Adrenal gland (tissue), 5 donors: ENCODE results near the gene BTBD9.

ENCODE experiments used
- POLR2A ChIP-seq, 2 donors: fragments of 450-650 bp; IDR thresholded peaks; one replicate each; pipeline ENCODE4 v1.6.1; 2017; ENCODE audit warnings: antibody characterized with exemption in 2 of 2, mild to moderate bottlenecking in 2 of 2, moderate library complexity in 1 of 2
- TF ChIP-seq, protein P1 (sequence below), 6 experiments: fragments of 450-650 bp in 4 of 6; fragments of 200-600 bp in 2 of 6; sonication (generic) in 1 of 6; IDR thresholded peaks; 1 replicate in 5 of 6; 2 replicates in 1 of 6; pipeline versions ENCODE4 v1.5.1 to v1.8.0; 2016 to 2021; ENCODE audit warnings: antibody characterized with exemption in 6 of 6, mild to moderate bottlenecking in 2 of 6, moderate library complexity in 1 of 6
- donor health status: DM: no; HTN: no; CAD: no.

DNA sequence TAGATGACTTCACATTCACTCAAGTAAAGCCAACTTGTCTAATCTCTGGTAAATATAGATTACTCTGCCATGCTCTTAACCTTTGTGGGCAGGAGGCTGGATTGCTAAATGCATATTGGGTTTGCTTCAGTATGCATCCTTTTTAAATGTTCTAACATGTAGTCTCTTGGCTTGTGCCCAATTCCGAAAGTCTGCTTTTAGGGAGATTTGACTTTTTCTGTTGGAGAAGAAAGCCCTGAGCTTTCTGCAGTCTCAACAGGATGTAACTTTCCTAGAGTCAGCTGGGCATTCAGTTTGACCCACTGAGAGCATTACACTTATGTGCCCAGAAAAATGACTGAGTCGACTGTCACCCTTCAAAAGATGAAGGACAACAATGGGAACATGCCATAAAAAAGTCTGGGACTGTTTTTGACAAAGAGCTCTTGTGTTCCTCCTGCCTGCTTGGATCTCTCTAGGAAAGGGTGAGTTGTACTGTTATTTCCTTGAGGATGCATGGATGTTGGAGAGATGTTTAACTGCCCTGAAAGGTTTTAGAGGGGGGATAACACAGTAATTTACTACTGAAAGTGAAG lies 520.9 kb downstream of the BTBD9 start:
- no peak for TF ChIP-seq POLR2A (IDR thresholded peaks at IDR 0.05)
- TF ChIP-seq, protein P1, sequence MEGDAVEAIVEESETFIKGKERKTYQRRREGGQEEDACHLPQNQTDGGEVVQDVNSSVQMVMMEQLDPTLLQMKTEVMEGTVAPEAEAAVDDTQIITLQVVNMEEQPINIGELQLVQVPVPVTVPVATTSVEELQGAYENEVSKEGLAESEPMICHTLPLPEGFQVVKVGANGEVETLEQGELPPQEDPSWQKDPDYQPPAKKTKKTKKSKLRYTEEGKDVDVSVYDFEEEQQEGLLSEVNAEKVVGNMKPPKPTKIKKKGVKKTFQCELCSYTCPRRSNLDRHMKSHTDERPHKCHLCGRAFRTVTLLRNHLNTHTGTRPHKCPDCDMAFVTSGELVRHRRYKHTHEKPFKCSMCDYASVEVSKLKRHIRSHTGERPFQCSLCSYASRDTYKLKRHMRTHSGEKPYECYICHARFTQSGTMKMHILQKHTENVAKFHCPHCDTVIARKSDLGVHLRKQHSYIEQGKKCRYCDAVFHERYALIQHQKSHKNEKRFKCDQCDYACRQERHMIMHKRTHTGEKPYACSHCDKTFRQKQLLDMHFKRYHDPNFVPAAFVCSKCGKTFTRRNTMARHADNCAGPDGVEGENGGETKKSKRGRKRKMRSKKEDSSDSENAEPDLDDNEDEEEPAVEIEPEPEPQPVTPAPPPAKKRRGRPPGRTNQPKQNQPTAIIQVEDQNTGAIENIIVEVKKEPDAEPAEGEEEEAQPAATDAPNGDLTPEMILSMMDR (IDR thresholded peaks at IDR 0.05), result no peak
